GM18498 (cell line): ENCODE measurements around the gene DEXI.

Experiments
- ATAC-seq: cut with Tn5 transposase; IDR thresholded peaks from one replicate; pipeline ENCODE4 v1.9.1; 2021; ENCODE audit warnings: mild to moderate bottlenecking, moderate library complexity; ENCODE audit not compliant: unreplicated experiment

DEXI gene

DNA sequence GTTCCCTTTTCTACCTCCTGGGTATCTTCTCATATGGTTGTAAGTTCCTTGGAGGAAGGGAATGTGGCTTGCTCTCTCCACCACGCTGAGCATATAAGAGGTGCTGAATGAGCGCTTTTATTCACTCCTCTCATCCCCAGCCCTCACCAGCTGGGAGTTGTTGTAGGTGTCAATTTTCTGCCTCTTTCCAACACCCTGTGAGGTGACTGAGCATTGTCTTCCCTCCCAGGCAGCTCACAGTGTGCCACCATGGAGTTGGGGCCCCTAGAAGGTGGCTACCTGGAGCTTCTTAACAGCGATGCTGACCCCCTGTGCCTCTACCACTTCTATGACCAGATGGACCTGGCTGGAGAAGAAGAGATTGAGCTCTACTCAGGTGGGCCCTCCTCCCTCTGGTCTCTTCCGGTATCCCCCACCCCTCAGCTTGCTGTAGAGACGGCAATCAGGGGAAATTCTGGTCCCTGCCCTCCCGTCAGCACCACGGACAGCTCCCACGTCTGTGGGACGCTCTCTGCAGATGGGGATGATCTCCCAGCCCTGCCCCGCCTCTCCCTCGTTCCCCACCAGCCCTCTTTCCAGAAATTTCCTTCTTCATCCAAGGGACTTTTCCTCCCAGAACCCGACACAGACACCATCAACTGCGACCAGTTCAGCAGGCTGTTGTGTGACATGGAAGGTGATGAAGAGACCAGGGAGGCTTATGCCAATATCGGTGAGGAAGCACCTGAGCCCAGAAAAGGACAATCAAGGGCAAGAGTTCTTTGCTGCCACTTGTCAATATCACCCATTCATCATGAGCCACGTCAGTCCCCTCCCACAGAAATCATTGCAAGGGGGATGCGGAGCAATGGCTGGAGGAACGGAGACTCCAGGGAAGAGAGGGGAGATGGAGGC is 47.0 kb downstream of the DEXI start:
- ATAC-seq = no peak

DNA sequence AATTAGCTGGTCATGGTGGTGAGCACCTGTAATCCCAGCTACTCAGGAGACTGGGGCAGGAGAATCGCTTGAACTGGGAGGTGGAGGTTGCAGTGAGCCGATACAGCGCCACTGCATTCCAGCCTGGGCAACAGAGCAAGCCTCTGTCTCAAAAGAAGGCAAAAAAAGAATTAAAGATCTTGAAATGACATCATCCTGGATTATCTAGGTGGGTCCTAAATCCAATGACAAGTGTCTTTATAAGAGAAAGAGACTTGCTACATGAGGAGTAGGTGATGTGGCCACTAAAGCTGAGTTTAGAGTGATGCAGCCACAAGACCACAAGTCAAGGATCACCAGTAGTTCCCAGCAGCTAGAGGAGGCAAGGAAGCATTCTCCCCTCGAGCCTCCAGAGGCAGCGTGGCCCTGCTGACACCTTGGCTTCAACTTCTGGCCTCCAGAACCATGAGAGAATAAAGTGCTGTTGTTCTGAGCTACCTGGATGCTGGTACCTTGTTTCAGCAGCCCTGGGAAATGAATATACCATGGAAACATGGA is 49.4 kb downstream of the DEXI start:
- no peak for ATAC-seq

DNA sequence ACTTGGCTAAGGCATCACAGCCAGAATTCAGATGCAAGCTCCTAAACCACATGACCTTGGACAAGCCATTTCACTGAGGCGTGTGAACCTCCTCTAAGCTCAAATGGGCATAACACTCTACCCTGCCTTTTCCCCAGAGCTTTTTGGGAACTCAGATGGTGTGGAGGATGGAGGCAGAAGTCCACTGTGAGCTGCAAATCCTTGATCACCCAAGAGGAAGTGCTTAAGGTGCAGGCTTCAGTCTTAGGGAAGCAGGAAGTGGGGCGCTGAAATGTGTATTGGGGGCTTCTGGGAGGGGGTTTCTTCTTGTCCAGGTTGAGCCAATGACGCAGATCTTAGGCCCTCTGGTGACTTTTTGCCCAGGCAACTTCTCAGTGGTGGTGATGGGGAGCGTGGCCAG is 52.4 kb downstream of the DEXI start:
- no peak for ATAC-seq

DNA sequence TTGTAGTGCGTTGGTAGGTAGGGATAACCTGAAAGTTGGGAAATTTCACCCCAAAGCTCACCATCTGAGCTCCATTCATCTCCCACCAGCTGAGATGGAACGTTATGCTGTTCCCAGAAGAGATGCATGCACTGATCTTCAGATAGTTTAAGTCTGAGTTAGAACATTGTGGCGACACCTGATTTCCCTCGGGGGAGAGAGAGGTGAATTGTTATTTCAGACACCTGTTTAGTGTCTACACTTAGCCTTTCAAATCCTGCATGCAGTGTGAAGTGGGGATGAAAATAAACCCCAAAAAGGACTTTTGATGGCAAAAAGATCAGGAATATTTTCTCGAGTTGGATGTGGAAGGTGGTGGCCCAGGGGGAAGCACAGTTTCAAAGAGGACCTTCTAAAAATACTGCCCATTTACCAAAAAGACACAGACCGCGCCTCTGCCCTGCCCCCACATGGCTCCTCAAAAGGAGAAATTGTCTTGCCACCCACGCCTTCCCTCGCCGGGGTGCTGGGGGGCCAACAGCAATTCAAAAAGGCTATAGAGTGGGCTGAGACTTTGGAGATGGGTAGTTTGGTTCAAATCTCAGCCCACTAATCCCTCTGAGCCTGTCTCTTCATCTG is 53.8 kb downstream of the DEXI start:
- no peak for ATAC-seq

DNA sequence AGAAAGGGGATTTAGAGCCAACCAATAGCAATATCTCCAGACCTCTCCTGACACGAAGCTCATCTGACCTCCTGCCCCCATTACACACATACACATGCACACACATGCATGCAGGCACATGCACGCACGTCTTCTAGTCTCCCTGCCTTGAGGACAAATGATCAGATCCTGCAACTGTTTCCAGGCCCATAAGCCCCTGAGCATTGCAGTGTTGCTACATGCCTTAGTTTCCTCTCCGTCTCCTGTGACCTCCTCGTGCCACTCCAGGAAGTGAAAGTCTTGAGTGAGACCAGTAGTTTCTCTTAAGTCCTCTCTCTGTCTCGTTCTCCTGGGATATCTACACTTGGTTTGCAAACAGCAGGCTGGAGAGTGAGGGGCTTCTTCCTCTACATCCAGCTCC is 57.0 kb downstream of the DEXI start:
- ATAC-seq = no peak

DNA sequence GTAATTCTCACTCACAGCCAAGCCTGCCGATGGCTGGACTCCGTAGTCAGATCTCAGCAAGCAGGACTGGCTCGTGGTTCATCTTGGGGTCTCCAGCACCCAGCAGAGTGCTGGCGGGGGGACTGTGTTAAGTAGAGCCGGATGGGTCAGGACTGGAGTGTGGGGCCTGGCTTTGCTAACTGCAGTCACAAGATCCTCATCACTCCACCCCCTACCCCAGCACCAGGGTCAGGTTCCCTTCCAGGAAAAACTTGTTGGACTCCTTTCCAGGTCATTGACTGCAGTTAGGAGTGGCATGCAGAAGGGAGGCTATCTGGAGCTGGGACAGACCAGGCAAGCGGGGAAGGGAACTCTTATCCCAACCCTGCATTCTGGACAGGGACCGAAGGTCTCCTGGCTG is 59.3 kb downstream of the DEXI start:
- no peak for ATAC-seq

DNA sequence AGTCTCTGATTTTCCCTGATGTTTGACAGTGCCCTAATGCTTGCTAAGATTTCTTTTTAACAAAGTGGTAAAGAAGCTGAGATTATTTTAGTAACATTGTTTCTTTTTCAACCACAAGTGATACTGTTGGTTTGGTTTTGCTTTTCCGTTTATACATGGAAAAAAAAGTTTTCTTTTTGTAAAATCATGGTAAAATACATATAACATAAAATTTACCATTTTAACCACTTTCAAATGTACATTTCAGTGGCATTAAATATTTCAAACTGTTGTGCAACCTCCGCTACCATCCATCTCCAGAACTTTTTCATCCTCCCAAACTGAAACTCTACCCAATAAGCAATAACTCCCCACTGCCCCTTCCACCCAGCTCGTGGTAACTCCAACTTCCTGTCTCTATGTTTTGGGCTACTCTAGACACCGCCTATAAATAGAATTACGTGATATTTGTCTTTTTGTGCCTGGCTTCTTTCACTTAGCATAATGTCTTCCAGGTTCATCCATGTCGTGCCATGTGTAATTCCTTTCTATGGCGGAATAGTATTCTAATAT is 60.7 kb downstream of the DEXI start:
- no peak for ATAC-seq

DNA sequence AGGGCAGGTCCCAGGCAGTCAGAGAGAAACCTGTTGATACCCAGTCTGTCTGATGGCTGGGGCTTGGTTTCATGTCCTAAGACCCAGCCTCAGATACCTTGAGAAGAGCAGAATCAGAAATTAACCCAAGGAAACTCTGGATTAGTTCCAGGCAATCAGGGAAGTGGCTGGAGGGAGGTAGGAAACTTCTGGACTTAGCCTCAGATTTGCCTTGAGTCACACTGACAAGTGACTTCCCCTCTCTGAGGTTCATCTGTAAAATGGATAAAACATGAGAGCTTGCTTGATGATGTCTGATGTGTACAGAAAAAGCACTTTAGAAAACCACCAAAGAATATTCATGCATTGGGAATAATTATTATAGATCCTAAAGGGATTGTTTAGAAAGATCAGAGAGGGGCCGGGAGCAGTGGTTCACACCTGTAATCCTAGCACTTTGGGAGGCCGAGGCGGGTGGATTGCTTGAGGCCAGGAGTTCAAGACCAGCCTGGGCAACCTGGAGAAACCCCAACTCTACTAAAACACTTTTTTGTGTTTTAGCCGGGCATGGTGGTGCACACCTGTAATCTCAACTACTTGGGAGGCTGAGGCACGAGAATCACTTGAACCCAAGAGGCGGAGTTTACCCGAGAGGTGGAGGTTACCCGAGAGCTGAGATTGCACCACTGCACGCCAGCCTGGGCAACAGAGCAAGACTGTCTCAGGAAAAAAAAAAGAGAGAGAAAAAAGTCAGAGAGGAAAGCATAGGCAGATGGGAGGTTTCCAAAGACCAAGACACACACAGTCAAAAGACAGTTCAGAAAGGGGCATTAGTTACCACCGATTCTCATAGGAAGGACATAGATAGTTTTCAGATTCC is 61.4 kb downstream of the DEXI start:
- ATAC-seq = no peak

DNA sequence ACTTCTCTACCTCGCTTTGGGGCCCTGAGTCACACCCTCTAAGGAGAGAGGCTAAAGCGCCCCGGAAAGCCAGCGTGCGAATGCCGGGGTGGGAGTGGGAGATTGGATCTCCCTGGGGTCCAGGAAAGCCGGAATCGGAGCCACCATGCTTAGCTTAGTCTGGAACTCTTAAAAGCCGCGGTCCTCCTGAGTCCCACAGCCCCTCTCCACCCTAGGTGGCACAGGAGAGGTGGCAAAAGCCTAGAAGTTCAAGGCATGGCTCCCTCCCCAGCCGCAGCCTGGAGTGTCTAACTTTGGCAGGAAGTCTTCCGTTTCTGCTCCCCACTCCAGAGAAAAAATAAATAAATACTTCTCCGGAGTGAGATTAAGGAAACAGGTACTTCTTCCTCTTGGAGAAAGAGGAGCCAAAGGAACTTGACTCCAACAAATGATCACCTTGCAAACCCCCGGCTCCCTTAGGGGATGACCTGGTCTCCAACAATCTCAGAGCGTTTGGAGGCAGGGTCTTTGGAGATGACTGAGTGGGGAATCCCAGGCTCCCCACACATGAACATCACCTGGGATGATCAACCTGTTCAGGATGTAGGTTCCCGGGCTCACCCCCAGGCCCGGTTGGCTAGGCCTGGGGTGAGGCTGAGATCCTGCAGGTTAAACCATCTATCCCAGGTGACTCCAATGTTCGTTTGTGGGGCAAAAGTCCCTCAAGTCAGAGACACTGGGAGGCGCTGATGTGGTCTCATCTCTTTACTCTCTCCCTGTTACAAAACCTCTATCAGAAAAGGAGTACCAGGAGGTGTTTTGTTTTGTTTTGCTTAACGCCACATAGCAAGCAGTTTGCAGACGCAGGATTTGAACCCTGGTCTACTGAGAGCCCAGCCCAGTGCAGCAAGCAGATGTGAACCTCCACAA is 62.3 kb downstream of the DEXI start:
- no peak for ATAC-seq
